SK-N-SH (cell line): Measurements from ENCODE around the gene NEIL3.

ENCODE experiments used
- CTCF ChIP-seq: fragments of 200-600 bp; sonication (generic); IDR thresholded peaks from 2 replicates; pipeline ENCODE4 v1.6.1; 2017; ENCODE audit warnings: antibody characterized with exemption, mild to moderate bottlenecking, moderate library complexity
- EP300 ChIP-seq, 2 experiments: IDR thresholded peaks; 2 replicates each; pipeline versions ENCODE4 v1.4.0 to v1.6.1; 2012; ENCODE audit warnings: borderline replicate concordance in 1 of 2, low read depth in 1 of 2, low read length in 1 of 2
- JUND ChIP-seq: IDR thresholded peaks from 2 replicates; pipeline ENCODE4 v1.4.0; 2012
- MAX ChIP-seq: IDR thresholded peaks from 2 replicates; pipeline ENCODE4 v1.4.0; 2012; ENCODE audit warnings: low read depth
- MEF2A ChIP-seq: IDR thresholded peaks from 2 replicates; pipeline ENCODE4 v1.4.0; 2012; ENCODE audit warnings: low read depth, borderline replicate concordance
- POLR2AphosphoS5 ChIP-seq: IDR thresholded peaks from 2 replicates; pipeline ENCODE4 v1.6.1; 2012; ENCODE audit warnings: low read depth, low read length
- SIN3A ChIP-seq: IDR thresholded peaks from 2 replicates; pipeline ENCODE4 v1.6.1; 2012; ENCODE audit warnings: low read depth, mild to moderate bottlenecking, low read length, moderate library complexity, borderline replicate concordance
- TAF1 ChIP-seq: IDR thresholded peaks from 2 replicates; pipeline ENCODE4 v1.6.1; 2012; ENCODE audit warnings: low read depth, mild to moderate bottlenecking, low read length, moderate library complexity, borderline replicate concordance
- TCF12 ChIP-seq: IDR thresholded peaks from 2 replicates; pipeline ENCODE4 v1.4.0; 2012
- YY1 ChIP-seq: IDR thresholded peaks from 2 replicates; pipeline ENCODE4 v1.4.0; 2012; ENCODE audit warnings: low read depth, mild to moderate bottlenecking
- TF ChIP-seq, protein P1 (sequence below): IDR thresholded peaks from 2 replicates; pipeline ENCODE4 v1.6.1; 2012; ENCODE audit warnings: mild to moderate bottlenecking, low read depth, low read length, moderate library complexity

DNA sequence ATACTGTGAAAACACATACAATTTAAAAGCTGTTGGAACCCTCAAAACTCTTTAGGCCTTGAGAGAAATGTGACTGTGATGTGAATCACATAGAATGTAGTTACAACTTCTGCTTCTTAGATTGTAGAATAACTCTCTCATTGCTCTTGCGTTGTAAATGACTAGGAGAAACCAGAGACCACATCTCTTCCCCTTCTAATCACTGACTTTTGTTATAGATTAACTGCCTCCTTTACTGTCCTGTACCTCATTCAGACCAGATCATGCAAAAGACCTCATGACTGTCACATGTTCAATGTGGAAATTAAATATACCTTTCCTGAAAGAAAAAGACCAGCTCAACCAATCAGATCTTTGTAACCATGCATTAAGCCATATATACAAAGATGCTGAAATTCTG, 43.2 kb upstream of the NEIL3 start:
- no peak for TF ChIP-seq CTCF
- no peak for TF ChIP-seq EP300 (IDR thresholded peaks at IDR 0.05; ENCODE audit: borderline replicate concordance in 1 of 2, low read depth in 1 of 2, low read length in 1 of 2)
- no peak for TF ChIP-seq YY1
- TF ChIP-seq, protein P1, sequence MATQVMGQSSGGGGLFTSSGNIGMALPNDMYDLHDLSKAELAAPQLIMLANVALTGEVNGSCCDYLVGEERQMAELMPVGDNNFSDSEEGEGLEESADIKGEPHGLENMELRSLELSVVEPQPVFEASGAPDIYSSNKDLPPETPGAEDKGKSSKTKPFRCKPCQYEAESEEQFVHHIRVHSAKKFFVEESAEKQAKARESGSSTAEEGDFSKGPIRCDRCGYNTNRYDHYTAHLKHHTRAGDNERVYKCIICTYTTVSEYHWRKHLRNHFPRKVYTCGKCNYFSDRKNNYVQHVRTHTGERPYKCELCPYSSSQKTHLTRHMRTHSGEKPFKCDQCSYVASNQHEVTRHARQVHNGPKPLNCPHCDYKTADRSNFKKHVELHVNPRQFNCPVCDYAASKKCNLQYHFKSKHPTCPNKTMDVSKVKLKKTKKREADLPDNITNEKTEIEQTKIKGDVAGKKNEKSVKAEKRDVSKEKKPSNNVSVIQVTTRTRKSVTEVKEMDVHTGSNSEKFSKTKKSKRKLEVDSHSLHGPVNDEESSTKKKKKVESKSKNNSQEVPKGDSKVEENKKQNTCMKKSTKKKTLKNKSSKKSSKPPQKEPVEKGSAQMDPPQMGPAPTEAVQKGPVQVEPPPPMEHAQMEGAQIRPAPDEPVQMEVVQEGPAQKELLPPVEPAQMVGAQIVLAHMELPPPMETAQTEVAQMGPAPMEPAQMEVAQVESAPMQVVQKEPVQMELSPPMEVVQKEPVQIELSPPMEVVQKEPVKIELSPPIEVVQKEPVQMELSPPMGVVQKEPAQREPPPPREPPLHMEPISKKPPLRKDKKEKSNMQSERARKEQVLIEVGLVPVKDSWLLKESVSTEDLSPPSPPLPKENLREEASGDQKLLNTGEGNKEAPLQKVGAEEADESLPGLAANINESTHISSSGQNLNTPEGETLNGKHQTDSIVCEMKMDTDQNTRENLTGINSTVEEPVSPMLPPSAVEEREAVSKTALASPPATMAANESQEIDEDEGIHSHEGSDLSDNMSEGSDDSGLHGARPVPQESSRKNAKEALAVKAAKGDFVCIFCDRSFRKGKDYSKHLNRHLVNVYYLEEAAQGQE = no peak
- no peak for TF ChIP-seq JUND
- TF ChIP-seq TAF1 = no peak
- TF ChIP-seq POLR2AphosphoS5 = no peak
- no peak for TF ChIP-seq SIN3A
- TF ChIP-seq MEF2A = no peak
- TF ChIP-seq MAX = no peak
- TF ChIP-seq TCF12 = no peak
